HG03521 (cell line): Measurements from ENCODE around the gene PDE4A.
"Not testable (repeated sequence)": the region's sequence is repeated elsewhere in the genome, so short reads cannot be mapped to it uniquely, and the experiment has no call there.

Source experiments
- ATAC-seq: cut with Tn5 transposase; IDR thresholded peaks from one replicate; pipeline ENCODE4 v1.9.1; 2021; ENCODE audit warnings: mild to moderate bottlenecking, moderate library complexity; ENCODE audit not compliant: unreplicated experiment

Gene PDE4A

GRCh38 chr19:10420444-10421239 lies at the start of gene PDE4A:
PDE4A (plus strand) TSS chr19:10420538; CDS start chr19:10420765, 227 bp downstream.
- no peak for ATAC-seq

DNA sequence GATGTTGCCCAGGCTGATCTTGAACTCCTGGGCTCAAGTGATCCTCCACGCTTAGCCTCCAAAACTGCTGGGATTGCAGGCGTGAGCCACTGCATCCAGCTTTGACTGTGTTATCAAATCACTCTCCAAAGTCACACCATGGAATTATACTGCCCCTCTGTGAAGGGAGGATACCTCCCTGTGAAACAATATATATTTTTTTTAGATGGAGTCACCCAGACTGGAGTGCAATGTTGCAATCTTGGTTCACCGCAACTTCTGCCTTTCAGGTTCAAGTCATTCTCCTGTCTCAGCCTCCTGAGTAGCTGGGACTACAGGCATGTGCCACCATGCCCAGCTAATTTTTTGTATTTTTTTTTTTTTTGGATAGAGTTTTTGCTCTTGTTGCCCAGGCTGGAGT lies 47.6 kb upstream of the PDE4A start:
- no peak for ATAC-seq

- no peak for ATAC-seq
Observed at GRCh38 chr19:10374931-10375330, 45.4 kb upstream of the PDE4A start.

DNA sequence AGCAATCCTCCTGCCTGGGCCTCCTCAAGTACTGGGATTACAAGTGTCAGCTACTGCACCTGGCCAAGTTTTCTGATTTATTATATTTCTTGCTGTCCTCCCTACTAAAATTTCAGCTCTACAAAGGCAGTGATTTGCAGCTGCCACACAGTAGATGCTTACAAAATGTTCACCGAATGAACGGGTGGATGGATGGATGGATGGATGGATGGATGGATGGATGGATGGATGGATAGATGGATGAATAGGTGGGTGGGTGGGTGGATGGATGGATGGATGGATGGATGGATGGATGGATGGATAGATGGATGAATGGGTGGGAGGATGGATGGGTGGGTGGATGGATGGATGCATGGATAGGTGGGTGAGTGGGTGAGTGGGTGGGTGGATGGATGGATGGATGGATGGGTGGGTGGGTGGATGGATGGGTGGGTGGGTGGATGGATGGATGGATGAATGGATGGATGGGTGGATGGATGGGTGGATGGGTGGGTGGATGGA lies 43.1 kb upstream of the PDE4A start:
- ATAC-seq, result not testable (repeated sequence)

- no peak for ATAC-seq
Observed at GRCh38 chr19:10378124-10378523, 42.2 kb upstream of the PDE4A start.

GRCh38 chr19:10379880-10380312 lies 40.4 kb upstream of the PDE4A start:
- ATAC-seq, result no peak

GRCh38 chr19:10380313-10381102 lies 39.8 kb upstream of the PDE4A start, which contains the start of gene TYK2:
TYK2 (minus strand) TSS chr19:10380572; CDS start chr19:10378406, 2,166 bp downstream.
- ATAC-seq, result peak; percentile 94

GRCh38 chr19:10383223-10383499 lies 37.2 kb upstream of the PDE4A start:
- ATAC-seq, result not testable (repeated sequence)

GRCh38 chr19:10384580-10384979 lies 35.8 kb upstream of the PDE4A start:
- ATAC-seq, result no peak

DNA sequence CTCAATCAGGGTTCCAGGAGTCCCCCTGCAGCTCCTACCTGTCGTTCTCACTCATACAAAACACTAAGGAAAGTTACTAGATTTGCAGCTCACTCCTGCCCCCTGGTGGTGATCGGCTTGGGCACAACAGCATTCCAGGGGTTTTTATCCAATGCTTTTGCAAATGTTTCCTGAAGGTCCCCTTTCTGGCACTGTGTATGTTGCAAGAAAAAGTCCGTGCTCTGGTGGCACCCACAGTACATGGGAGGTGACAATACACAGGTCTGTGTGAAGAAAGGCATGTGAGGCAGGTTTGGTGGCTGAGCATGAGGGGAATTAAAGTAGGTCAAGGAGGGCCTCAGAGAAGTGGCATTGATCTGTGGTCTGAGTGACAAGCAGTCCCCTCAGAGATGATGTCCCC lies 31.4 kb upstream of the PDE4A start:
- no peak for ATAC-seq

GRCh38 chr19:10389863-10390262 lies 30.5 kb upstream of the PDE4A start:
- ATAC-seq, result no peak

DNA sequence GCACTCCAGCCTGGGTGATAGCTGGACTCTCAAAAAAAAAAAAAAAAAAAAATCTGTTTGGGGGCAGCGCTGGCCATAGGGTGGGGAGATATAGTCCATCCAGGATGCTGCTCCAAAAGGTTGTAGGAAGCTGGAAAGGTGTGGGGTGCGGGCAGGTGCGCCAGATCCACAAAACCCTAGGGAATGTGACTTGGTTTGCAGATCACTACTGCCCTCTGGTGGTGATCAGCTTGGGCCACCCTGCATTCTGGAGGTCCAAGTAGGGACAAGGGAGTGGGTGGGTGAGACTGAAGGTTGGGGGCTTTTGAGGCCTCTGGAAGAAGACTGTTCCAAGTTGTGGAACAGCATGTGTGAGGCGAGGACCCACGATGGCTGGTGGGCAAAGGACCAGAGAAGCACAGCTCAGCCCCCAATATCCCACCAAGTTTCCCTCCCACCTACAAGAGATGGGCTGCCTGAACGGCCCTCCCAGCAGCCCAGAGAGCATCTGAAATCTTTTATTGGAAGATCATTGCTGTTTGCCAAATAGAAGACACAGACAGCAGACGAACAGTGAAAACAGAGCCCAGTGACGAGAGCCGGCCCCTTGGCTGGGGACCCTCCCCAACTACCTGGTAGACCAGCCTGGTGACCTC lies 29.6 kb upstream of the PDE4A start:
- no peak for ATAC-seq

GRCh38 chr19:10392120-10392519 lies 28.2 kb upstream of the PDE4A start:
- ATAC-seq, result no peak

DNA sequence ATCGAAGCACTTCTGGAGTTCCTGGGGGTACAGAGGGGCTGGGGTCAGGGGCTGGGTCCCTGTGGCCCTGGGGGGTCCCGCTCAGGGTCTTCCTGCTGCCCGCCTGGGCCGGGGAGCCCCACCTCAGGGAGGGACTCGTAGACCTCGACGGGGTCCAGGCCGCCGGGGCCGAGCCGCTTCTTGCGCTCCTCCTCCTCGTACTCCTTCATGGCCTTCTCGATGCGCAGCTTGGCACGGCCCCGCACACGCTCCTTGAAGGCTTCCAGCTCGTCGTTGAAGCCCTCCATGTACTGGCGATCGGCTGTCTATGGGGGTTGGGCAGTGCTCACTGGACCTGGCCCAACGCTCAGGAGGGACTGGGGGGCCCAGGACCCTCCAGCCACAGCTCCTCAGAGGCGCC lies 27.2 kb upstream of the PDE4A start:
- ATAC-seq, result no peak

DNA sequence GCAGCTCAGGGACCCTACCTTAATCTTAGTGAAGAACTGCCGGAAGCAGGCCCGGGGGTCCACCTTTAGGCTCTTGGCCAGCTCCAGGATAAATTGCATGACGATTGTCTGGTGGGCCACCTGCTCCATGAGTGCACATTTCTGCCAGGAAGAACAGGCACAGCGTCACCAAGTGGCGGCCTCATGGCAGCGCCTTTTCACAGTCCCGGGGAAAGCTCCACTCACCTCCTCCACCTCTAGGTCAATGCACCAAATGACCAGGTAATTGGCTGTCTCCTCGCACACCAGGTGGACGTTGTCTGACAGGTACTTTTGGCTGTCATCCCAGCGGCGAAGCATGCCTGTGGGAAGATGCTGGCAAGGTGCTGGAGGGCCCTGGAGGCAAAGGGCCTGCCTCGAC lies 25.3 kb upstream of the PDE4A start:
- no peak for ATAC-seq

DNA sequence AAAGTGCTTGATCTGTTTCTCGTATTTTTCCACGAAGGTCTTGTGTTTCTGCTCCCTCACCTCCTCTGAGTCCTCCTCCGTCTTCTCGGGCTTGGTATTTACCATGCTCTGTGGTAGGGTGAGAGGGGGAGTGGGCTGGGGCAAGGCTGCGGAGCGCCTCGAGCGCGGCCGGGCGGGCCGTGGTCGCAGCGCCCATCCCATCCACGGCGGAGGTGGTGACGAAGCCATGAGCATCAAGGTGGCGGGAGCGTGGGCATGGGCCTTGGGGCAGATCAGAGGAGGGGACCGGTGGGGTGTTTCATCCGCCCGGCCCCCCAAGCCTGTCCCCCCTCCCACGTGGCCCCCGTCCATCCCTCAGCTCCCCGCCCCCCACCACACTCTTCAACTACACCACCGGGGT lies 24.9 kb upstream of the PDE4A start:
- no peak for ATAC-seq

DNA sequence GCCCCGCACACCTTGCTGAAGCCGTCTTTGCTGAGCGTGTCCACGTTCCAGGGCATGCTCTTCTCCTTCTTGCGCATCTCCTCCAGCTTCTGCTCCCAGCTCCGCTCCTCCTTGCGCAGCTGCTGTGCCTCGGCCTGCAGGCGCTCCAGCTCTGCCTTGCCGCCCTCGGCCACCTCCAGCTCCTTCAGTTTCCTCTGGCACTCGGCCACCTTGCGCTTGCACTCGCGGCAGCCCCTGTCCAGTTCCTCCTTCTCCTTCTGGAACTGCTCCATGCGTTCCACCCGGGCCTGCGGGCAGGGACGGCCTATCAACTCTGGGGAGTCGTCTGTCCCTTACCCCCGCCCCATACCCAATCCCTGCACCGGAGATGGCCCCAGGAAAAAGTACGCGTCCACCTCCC lies 24.4 kb upstream of the PDE4A start:
- no peak for ATAC-seq

DNA sequence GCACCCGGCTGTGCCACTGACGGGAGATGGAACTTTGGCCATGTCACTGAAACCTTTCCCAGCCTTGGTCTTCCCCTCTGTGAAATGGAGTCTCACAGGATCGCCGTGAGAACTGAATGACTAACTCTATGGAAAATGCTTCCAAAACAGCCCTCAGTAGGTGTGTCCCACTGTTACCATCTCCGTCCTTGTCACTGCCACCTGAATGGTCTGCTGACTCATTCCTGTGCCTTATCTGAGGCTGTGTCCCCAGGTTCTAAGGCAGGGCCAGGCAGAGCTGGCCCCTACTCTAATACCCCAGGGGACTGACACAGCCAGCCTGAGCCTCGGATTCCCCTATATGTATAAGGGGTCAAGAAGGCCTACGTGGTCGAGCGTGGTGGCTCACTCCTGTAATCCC lies 21.5 kb upstream of the PDE4A start:
- ATAC-seq, result no peak

GRCh38 chr19:10399340-10399739 lies 21.0 kb upstream of the PDE4A start:
- not testable (repeated sequence) for ATAC-seq

DNA sequence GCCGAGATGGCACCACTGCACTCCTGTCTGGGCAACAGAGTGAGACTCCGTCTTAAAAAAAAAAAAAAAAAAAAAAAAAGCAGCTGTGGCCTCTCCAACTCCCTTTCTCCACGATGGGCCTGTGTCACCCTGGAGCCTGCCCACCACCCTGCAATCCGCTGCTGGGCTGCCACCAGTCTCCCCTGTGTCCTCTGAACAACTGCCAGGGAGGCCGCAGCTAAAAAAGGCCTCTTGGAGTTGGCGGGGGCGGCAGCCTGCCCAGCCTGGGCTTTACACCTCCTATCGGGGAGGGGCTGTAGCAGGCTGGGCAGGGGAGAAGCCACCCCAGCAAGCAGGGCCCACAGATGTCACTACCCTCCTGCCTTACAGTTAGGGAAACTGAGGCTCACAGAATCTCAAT lies 20.5 kb upstream of the PDE4A start:
- ATAC-seq, result no peak

DNA sequence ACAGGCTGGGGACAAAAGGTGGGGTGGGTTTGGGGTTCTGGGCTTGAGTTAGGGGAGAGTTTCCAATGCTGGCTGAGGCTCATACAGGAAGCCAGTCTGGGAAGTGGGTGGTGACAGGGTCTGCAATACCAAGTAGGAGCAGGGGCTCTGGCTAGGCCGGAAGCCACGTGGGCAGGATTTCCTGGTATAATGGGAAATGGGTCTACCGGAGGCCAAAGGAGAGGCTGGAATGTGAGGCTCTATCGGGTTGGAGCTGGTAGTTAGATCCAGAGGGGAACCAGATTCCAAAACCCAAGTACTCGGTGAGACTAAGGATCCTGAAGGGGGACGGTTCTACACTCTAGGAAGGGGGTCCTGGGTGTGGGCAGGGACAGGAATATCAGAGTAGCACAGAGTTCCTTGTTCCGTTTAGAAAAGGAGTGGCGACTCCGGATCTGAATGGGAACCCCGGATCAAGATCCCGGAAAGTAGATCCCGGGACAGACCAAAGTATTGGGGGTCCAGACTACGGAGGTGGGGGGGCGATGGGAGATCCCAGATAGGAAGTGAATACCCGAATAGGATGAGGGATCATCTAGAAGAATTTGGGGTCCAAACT lies 17.8 kb upstream of the PDE4A start:
- ATAC-seq, result no peak
